Colonic mucosa (tissue), 4 donors: ENCODE data around the gene TDRD7. TPM values are rescaled to one million over a fixed set of nuclear protein-coding genes. Genes with fewer than 3 reads are reported as not detected.
A peak's percentile ranks its signal among the peaks of the same experiment; 100 is the strongest.

Experiments
- DNase-seq: peaks from one replicate; pipeline ENCODE4 v3.0.0-alpha.2; 2020
- H3K27ac ChIP-seq: fragments of 200-600 bp; one replicate; pipeline ENCODE4 v1.8.0; 2021
- H3K27me3 ChIP-seq: fragments of 200-600 bp; one replicate; pipeline ENCODE4 v1.8.0; 2021
- H3K36me3 ChIP-seq: fragments of 200-600 bp; one replicate; pipeline ENCODE4 v1.8.0; 2021
- H3K4me1 ChIP-seq: fragments of 200-600 bp; one replicate; pipeline ENCODE4 v1.8.0; 2021; ENCODE audit warnings: mild to moderate bottlenecking
- H3K4me3 ChIP-seq: fragments of 200-600 bp; one replicate; pipeline ENCODE4 v1.8.0; 2021
- H3K9ac ChIP-seq, 2 donors: one replicate each; pipeline ENCODE4 v1.7.0; 2013; ENCODE audit warnings: control low read depth in 2 of 2, low read depth in 2 of 2, low read length in 2 of 2
- H3K9me3 ChIP-seq: fragments of 200-600 bp; one replicate; pipeline ENCODE4 v1.8.0; 2021
- CTCF ChIP-seq: fragments of 200-600 bp; IDR thresholded peaks from one replicate; pipeline ENCODE4 v1.8.0; 2022; ENCODE audit warnings: antibody characterized with exemption, mild to moderate bottlenecking
- intact Hi-C: fragments of 100-400 bp; cut with DNase I; formaldehyde crosslinking; loops from one replicate; pipeline ENCODE4 v1.14.1; 2022
- total RNA-seq, 2 donors: library from RNA; stranded (reverse); fragmentation: NEBNext Ultra II Directional in 1 of 2; extraction: Animal tissue kit (Norgen Biotek cat#: 25700) in 1 of 2; gene quantifications; one replicate each; pipeline ENCODE4 v1.2.1, GENCODE V29; 2021
- donor health status: healthy.
- donor health status: DM: no; HTN: no; CAD: no.
- donor health status: DM: no; HTN: no; CAD: no.

The TDRD7 gene
- total RNA-seq, 2 donors from 2014 or later, result 28.8 to 35.3 TPM

DNA sequence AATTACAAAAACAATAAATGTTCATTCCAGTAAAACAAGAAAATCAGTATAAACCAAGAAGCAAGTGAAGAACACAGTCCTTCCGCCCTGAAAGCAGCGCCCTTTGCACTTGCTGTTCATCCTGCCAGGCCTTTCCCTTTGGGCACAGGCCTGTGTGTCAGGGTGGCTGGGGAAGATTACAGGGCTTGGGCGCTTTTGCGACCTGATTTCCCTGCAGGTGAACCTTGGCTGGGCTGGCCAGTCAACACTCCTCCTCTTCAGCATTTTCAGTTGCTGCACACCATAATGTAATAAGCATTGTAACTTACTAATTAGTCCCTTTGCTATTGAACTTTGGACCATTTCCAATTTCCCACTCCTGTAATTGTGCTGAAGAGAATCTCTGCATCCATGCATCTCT lies 38.6 kb upstream of the TDRD7 start:
- intact Hi-C loops, result no loop called here
- no peaks in the 10 kb centered on the region for H3K27me3 ChIP-seq

DNA sequence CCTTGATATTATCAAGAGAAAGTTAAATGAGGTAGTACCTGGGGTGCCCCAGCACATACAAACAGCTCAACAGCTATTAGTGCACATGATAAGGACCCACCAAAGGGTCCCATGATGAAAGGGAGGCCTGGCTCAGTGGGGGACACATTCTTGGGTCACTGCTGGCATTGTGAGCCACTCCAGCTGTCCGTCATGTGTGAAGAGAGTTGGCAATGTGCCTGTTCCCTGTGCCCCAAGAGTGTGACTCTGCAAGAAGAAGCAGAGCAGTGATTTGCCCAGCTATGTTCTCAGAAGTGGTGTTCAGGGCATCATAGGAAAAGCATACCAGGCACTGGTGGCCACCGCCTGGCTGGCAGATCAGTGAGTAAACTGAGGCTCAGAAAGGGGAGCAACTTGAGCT lies 37.1 kb upstream of the TDRD7 start:
- H3K36me3 ChIP-seq, result no peaks in the 10 kb centered on the region
- intact Hi-C loops, result no loop called here

More for the DNA sequence above, 38.6 kb upstream of the TDRD7 start:
- no peak for DNase-seq
- H3K9me3 ChIP-seq, result no peaks in the 10 kb centered on the region
- no peak overlapping the region for H3K9ac ChIP-seq
- no peak overlapping the region for H3K27ac ChIP-seq
- no peak overlapping the region for H3K4me3 ChIP-seq
- no peak for TF ChIP-seq CTCF
- H3K4me1 ChIP-seq, result no peaks in the 10 kb centered on the region
- no peaks in the 10 kb centered on the region for H3K36me3 ChIP-seq

GRCh38 chr9:97376902-97377301 lies 35.0 kb upstream of the TDRD7 start:
- DNase-seq, result no peak
- no peaks in the 10 kb centered on the region for H3K36me3 ChIP-seq

More for the DNA sequence above, 37.1 kb upstream of the TDRD7 start:
- TF ChIP-seq CTCF, result no peak
- no peak for DNase-seq
- Histone ChIP-seq H3K4me1 (no peaks in the 10 kb centered on the region), H3K27ac (no peak overlapping the region), H3K4me3 (no peak overlapping the region), H3K27me3 (no peaks in the 10 kb centered on the region), H3K9ac (no peak overlapping the region), H3K9me3 (no peaks in the 10 kb centered on the region)

DNA sequence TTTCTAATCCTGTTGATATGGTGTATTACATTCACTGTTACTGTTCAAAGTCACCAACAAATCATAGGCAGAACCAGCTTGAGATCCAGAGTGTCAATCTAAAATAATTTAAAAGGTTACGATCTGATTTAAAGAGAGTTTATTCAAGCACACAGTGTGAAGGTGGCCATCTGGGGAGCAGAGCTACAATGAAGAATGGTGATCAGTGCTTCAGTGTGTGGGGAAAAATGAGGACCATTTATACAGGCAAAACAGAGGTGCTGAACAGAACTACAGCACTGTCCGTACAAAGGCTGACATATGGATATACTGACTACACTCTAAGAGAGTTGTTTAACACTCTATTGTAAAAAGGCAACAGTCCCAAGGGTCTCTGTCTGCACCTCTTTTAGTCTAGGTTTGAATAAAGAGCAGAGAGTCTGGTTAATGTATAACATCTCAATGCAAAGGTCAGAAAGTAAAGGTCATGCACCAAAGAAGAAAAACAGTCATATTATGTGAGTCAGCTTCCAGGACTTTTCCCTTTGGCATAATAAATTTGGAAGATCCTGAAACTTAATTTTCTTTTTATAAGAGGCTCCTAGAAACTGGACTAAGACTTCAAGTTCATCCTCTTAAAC lies 29.7 kb upstream of the TDRD7 start:
- Histone ChIP-seq H3K27me3 (no peaks in the 10 kb centered on the region), H3K36me3 (no peaks in the 10 kb centered on the region), H3K9me3 (no peaks in the 10 kb centered on the region), H3K4me1 (peaks cover 3% of the 10 kb centered on the region), H3K4me3 (no peak overlapping the region), H3K9ac (no peak overlapping the region), H3K27ac (peak overlapping the region; percentile 65)
- TF ChIP-seq CTCF, result no peak
- no peak for DNase-seq
- intact Hi-C loops, result no loop called here

More at GRCh38 chr9:97376902-97377301, 35.0 kb upstream of the TDRD7 start:
- Histone ChIP-seq H3K4me1 (no peaks in the 10 kb centered on the region), H3K4me3 (no peak overlapping the region), H3K9me3 (no peaks in the 10 kb centered on the region), H3K27me3 (no peaks in the 10 kb centered on the region), H3K9ac (no peak overlapping the region), H3K27ac (no peak overlapping the region)
- intact Hi-C loops, result no loop called here
- no peak for TF ChIP-seq CTCF

GRCh38 chr9:97384406-97385262 lies 27.3 kb upstream of the TDRD7 start:
- Histone ChIP-seq H3K27me3 (no peaks in the 10 kb centered on the region), H3K4me1 (peaks cover 5% of the 10 kb centered on the region), H3K9me3 (no peaks in the 10 kb centered on the region), H3K4me3 (no peak overlapping the region), H3K27ac (no peak overlapping the region), H3K36me3 (no peaks in the 10 kb centered on the region), H3K9ac (no peak overlapping the region)
- intact Hi-C loops, result loop anchor here (5.0 kb wide), 1 partner anchor 233 kb away; no protein-coding TSS in a partner anchor
- TF ChIP-seq CTCF, result no peak
- no peak for DNase-seq
